GM21529 (cell line): ENCODE measurements around the gene CACNA1D.
A peak's percentile ranks its signal among the peaks of the same experiment; 100 is the strongest.

ENCODE experiments used
- ATAC-seq: cut with Tn5 transposase; IDR thresholded peaks from one replicate; pipeline ENCODE4 v1.9.1; 2021; ENCODE audit not compliant: unreplicated experiment

CACNA1D gene

DNA sequence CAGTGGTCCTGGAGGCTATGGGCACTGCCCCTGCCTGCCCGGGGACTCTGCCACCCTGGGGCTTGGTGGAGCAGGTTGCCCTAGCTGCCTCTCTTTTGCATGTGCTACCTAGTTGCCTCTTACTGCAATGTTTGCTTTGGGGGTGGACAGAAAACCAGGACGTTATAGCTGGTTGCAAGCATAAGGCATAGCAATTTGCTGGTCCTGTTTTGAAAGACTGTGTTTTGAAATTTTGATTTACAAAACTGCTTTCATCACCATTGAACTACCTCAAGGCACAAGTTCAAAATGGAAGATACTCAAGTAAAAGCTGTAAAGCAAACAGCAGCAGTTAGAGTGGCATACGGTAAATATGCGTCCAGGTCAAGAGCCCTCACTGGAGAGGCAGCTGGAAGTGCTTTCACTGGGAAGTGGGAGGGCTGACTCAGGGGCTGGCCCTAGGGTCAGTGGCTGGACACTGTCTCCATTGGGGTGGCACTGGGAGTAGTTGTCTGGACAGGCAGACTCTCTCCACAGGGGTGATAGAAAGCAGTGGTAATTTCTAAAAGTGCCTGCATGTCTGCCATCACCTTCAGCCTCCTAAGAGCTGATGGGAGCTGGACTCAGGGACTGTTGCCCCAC lies 213.7 kb downstream of the CACNA1D start:
- no peak for ATAC-seq

DNA sequence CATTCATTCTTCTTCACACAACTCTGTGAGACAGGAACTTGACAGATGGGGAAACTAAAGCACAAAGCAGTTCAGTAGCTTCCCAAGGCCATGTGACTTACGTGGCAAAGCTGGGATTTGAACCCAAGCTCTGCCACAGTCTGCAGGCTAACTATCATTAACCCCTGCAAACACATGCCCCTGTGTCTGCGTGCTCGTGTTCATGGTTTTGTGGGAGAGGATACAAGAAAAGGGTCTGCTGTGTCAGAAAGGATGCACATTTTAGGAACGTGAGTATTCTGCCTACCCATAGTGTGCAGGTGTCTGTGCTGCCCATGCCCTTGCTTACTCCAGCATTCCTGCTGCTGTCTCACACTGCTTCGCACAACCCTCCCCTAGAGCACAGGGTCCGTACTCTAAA lies 214.8 kb downstream of the CACNA1D start:
- ATAC-seq, result no peak

DNA sequence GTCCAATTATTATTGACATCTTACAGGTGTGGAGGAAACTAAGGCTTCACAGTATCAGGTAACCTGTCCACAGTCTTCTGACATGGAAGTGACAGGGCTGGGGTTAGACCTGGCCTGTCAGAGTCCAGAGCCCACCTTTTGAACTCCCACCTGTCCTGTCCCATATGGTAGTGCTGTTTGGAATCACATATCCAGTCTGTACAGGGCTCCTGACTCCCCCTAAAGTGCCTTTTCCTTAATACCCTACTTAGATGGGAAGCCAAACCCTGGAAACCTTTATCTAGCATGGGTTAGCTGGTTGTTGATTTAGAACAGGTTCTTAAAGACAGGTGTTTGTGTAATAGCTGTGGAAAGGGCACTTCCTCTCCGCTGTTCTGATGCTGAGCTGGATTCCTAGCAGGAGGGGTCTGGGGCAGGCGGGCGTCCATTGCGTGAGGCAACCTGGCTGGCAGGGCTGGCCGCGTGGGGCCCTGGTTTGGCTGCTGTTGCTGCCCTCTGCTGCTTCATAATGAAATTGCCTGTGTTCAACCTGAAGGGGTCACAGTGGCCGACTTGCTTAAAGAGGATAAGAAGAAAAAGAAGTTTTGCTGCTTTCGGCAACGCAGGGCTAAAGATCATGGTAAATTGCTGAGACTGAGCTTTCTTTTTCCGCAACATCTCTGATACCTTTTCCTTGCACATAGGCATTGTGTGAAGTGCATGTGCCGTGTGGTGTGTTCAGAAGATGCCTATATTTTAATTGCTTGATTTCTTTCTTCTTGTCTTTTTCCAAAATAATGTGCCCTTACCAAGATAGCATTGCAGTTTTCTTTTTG lies 215.7 kb downstream of the CACNA1D start:
- ATAC-seq, result peak; percentile 62

- no peak for ATAC-seq
Observed at GRCh38 chr3:53711387-53711786, 217.0 kb downstream of the CACNA1D start.

GRCh38 chr3:53712817-53713388 lies 218.5 kb downstream of the CACNA1D start:
- ATAC-seq, result peak; percentile 64

DNA sequence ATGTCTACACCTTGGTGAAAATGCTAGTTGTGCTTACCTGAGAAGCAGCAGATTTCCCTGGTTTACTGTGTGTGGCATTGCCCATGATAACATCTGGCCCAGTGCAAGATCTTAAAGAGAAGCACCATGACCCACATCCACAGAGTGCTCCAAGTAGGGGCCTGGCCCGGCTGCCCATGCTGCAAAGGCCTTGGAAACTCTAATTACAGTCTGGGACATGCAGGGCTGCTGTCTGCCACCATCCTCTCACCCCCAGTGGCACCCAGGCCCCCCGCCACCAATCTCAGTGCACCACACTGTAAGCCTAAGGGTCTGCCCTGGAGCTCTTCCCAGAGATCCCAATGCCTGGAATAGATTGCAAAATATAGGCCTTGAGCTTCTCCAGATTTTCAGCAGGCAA lies 219.2 kb downstream of the CACNA1D start:
- ATAC-seq, result no peak

DNA sequence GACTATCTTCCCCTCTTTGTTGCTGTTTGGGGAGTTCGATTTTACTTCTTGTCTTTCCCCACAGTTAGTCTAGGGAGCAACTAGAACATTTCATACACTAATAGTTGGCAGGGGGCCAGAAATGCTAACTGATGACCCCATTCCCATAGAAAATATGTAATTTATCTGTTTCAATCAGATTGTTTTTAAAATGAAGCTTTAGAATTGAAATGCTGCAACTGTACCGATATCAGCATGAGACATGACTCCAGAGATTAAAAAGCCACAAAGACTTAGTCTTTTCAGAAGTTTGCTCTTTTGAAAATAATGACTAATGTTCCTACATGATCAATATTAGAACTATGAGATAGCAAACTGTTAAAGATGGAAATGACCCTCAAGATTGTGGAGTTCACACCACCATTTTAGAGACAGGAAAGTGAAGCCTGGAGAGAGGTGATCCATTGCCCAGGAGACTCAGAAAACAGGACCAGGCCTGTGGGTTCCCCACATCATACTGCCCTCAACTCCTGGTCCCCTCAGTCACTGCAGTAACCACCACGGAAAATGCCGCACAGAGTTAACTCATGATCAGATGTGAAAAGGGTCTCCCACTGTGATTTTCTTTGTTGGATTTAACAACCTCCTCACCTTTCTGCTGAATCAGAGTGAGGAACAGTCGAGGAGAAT lies 221.5 kb downstream of the CACNA1D start:
- ATAC-seq, result no peak

DNA sequence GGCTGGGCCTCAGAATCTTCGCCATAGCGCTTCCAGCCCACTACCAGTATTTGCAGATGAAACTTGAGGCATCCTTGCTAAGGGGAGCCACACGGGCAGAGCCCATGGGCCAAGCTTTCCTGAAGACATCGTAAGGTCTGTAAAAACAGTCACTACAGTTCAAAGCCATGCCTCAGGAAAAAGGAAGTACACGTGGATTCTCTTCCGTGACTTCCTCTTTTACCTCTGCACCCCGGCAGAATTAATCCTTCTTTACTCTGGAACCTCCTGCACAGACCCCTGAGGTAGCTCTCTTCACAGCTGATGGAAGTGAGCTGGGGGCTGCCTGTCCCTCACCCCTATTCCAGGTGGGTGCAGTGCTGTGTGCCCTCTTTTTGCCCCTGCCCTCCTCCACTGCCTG lies 222.6 kb downstream of the CACNA1D start:
- ATAC-seq, result no peak

DNA sequence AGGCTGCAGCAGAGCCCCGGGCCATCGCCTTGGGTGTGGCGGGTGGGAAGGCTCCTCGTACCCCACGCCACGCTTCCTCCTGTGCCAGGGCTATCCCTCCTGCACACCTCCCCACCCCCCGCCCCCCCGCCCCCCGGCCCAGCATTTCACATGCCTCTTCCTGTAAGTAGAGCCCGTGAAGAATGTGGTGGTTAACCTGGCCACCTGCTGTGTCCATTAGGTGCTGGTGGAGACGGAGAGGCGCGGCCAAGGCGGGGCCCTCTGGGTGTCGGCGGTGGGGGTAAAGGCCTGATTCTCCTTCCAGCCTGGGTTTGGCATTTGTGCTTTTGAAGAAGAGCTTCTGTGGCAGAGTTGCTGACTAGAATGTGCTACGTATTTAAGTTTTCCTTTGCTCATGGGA lies 224.1 kb downstream of the CACNA1D start:
- ATAC-seq, result no peak

- no peak for ATAC-seq
Observed at GRCh38 chr3:53719796-53720195, 225.4 kb downstream of the CACNA1D start.

- ATAC-seq, result no peak
Observed at GRCh38 chr3:53721187-53722119, 227.0 kb downstream of the CACNA1D start.

GRCh38 chr3:53724566-53724965 lies 230.2 kb downstream of the CACNA1D start:
- no peak for ATAC-seq

DNA sequence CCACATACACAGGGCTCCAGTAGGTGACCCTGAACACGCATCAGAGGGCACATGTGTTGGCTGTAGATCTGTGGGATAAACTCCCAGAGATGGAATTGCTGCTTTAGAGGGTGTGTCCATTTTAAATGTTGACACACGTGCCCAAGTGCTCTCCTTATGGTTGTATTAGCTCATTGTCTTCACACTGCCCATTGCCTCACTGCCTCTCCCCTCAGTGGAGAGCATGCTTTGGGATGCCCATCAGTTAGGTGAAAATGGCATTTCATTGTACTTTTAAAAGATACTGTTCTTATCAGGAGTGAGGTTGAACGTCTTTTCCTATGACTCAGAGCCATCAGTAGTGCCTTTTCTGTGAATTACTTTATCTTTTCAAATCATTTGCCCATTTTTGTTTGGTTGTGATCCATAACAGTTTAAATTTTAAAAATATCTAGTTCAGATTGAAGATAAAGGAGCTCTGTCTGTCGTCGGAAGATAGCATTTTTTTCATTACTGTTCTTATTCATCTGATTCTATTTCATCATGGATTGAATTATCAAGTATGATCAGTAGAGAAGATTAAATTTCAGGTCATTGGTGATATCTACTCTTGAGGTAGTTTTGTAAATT lies 231.1 kb downstream of the CACNA1D start:
- ATAC-seq, result no peak

- no peak for ATAC-seq
Observed at GRCh38 chr3:53726643-53727042, 232.2 kb downstream of the CACNA1D start.

GRCh38 chr3:53728606-53729005 lies 234.2 kb downstream of the CACNA1D start:
- ATAC-seq, result no peak

DNA sequence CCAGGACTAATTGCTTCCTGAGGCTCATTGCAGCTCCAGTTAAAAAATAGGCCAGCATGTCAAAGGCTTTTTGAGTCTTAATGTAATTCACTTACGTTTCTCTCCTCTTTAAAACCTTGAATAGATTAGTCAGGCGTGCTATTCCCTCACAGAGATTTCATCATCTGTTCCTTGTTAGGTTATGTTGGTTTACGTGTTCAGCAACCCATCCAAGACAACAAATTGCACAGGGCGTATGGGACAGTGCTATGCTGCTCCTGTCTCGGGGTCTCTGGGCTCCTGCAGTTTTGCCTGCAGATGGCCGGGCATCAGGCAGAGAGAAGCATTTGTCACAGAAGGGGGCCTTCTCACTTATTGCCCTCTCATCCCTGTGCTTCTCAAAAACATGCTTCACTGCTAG lies 234.7 kb downstream of the CACNA1D start:
- ATAC-seq, result no peak

GRCh38 chr3:53729618-53730017 lies 235.2 kb downstream of the CACNA1D start:
- ATAC-seq, result peak; percentile 60

DNA sequence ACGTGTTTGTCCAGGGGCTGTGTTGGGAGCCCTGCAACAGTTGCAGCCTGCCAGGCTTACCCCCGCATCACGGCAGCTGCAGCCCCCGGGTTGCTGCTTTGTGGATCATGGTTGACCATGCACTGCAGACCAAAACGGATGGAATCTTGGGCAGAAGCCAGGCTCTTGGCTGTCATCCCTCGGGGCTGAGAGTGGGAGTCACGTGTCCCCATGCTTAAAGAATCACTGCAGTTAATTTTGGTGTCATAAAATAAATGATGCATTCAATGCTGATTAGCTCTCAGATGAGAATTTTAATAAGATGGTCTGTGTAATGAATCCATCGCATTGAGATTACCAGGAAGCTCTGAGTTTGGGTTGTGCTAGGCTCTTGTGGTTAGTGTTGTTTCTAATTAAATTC lies 236.2 kb downstream of the CACNA1D start:
- ATAC-seq, result no peak

GRCh38 chr3:53731934-53732624 lies 237.7 kb downstream of the CACNA1D start:
- ATAC-seq, result no peak

DNA sequence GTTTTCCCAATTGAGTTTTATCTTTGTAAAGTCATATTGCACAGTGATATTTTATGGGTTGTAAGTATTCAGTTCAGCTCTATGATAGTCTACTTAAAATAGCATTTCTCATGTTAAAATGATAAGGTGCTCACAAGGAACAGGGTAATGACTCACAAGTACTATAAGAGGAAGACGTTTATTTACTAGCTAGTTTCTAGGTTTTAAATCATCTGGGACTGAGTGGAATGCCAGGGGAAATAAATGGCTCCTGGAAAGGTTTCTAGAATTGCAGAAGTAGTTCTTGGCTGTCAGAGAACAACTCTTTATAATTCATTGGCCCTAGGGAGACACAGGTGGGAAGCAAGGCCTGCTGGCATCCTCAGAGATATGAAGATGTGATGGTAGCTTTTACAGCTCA lies 239.0 kb downstream of the CACNA1D start:
- ATAC-seq, result no peak
